Kidney epithelial cell (primary cell): ENCODE results near the gene RAB3C. TPM values are rescaled to one million over a fixed set of nuclear protein-coding genes. Genes with fewer than 3 reads are reported as not detected.

Experiments
- DNase-seq: peaks from one replicate; pipeline ENCODE4 v3.0.0-alpha.2; 2010; ENCODE audit warnings: low read depth
- H3K27me3 ChIP-seq: 2 replicates; pipeline ENCODE4 v1.6.0; 2011; ENCODE audit warnings: low read length; ENCODE audit not compliant: control insufficient read depth, insufficient read depth
- H3K36me3 ChIP-seq: 2 replicates; pipeline ENCODE4 v1.5.1; 2011; ENCODE audit warnings: low read length; ENCODE audit not compliant: control insufficient read depth, insufficient read depth
- H3K4me3 ChIP-seq: 2 replicates; pipeline ENCODE4 v1.5.1; 2011; ENCODE audit warnings: low read depth, mild to moderate bottlenecking, control low read depth, low read length
- total RNA-seq: library from RNA; depleted of rRNA; stranded (reverse); fragments of >200 nt; gene quantifications from 2 replicates; pipeline ENCODE4 v1.2.3, GENCODE V29; 2015
- TF ChIP-seq, protein P1 (sequence below): IDR thresholded peaks from 2 replicates; pipeline ENCODE4 v1.5.1; 2011; ENCODE audit warnings: mild to moderate bottlenecking, moderate library complexity, low read length, control low read depth, inconsistent platforms; ENCODE audit not compliant: insufficient read depth, poor library complexity, severe bottlenecking

RAB3C gene
- total RNA-seq, 1 donor from 2014 or later: 0.04 TPM

DNA sequence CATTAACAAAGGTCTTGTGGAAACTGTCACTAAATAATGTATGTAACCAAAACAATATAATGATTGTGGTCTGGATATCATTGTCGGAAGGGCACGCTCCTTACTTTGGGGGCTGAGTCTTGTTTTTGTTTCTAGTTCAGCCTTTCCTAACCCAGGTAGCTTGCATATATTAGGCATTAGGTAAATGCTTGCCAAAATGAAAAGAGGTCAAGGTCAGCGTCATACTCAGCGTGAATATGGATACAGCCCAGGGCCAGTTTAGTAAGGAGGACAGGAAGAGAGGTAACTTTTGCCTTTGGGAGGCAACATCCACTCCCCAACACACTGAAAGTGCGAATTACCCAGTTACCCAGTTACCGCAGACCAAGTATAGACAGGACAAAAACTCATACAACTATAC is 171.4 kb downstream of the RAB3C start:
- Histone ChIP-seq H3K36me3 (no peaks in the 10 kb centered on the region), H3K4me3 (no peak overlapping the region), H3K27me3 (peaks cover 2% of the 10 kb centered on the region)
- TF ChIP-seq, protein P1, sequence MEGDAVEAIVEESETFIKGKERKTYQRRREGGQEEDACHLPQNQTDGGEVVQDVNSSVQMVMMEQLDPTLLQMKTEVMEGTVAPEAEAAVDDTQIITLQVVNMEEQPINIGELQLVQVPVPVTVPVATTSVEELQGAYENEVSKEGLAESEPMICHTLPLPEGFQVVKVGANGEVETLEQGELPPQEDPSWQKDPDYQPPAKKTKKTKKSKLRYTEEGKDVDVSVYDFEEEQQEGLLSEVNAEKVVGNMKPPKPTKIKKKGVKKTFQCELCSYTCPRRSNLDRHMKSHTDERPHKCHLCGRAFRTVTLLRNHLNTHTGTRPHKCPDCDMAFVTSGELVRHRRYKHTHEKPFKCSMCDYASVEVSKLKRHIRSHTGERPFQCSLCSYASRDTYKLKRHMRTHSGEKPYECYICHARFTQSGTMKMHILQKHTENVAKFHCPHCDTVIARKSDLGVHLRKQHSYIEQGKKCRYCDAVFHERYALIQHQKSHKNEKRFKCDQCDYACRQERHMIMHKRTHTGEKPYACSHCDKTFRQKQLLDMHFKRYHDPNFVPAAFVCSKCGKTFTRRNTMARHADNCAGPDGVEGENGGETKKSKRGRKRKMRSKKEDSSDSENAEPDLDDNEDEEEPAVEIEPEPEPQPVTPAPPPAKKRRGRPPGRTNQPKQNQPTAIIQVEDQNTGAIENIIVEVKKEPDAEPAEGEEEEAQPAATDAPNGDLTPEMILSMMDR: no peak
- no peak for DNase-seq

DNA sequence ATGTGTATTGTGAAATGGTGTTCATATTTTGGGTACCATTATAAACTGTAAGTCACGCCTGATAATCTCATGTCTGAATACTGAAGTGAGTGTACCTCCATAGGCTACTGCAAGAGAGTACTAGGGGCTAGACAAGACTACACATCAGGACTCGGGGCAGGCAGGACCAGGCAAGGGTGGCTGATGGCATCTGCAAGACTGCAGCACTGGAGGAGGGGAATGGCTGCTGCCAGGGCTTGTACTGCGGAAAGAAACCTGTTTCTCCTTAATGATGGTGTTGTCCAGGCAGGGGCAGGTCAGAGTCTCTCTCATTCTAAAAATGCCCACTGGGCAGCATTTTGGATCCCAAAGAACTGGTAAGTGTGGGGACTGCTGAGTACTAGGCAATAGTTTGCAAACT is 172.5 kb downstream of the RAB3C start:
- TF ChIP-seq, protein P1: no peak
- Histone ChIP-seq H3K27me3 (peaks cover 2% of the 10 kb centered on the region), H3K4me3 (no peak overlapping the region), H3K36me3 (no peaks in the 10 kb centered on the region)
- no peak for DNase-seq

DNA sequence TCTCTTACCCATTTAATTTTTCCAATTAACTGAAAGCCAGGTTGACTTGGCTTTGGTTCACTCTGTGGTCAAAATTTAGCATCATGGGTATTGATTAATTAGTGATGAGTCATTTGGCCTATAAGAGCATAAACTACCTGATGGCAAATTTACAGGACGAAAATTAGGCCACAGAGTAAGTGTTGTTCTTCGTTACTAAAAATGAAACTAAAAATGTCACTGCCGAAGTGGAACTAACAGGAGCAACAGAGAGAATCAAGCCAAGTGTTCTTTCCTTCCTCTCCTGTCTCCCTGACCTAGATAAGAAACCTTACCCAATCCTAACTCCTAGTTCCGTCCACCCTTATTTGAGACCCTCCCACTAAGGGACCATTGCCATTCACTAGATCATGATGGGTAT is 176.9 kb downstream of the RAB3C start:
- no peak for DNase-seq
- H3K4me3 ChIP-seq: no peak overlapping the region
- H3K36me3 ChIP-seq: no peaks in the 10 kb centered on the region

DNA sequence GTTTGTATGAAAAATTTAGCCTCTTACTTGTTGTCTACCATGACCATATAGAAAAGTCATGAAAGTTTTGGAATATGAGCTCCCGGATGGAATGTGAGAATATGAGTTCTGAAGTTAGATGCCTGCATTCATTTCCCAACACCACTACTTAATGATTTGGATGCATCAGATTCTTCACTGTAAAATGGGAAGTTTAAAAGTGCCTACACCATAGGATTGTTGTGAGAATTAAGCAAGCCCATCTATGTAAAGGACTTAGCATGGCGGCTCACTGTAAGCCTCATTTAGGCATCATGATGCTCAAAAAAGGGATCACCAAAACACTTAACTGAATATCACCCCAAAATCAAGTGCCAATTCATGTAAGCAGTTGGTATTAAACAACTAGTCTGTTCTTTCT is 177.3 kb downstream of the RAB3C start:
- TF ChIP-seq, protein P1: no peak
- no peaks in the 10 kb centered on the region for H3K27me3 ChIP-seq
- H3K4me3 ChIP-seq: no peak overlapping the region
- no peaks in the 10 kb centered on the region for H3K36me3 ChIP-seq
- no peak for DNase-seq

More for the DNA sequence above, 176.9 kb downstream of the RAB3C start:
- H3K27me3 ChIP-seq: no peaks in the 10 kb centered on the region
- TF ChIP-seq, protein P1: no peak

DNA sequence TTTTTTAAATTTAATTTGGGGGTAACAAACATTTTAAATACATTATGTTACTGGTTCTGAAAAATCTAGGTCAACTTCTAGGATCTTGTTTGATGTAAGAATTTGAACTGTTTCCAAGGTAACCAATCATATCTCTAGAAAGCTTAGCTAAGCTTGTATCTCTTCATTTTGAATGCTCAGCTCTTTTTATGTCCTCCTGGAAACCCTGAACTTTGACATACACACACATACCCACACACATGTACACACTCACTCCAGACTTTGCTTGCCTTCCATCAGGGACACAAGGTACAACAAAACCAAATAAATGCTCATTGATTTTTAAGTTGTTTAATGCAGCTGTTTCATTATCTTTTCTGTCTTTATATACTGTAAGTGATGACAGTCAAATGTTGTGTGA is 178.5 kb downstream of the RAB3C start:
- TF ChIP-seq, protein P1: no peak
- Histone ChIP-seq H3K36me3 (no peaks in the 10 kb centered on the region), H3K4me3 (no peak overlapping the region), H3K27me3 (no peaks in the 10 kb centered on the region)
- no peak for DNase-seq

DNA sequence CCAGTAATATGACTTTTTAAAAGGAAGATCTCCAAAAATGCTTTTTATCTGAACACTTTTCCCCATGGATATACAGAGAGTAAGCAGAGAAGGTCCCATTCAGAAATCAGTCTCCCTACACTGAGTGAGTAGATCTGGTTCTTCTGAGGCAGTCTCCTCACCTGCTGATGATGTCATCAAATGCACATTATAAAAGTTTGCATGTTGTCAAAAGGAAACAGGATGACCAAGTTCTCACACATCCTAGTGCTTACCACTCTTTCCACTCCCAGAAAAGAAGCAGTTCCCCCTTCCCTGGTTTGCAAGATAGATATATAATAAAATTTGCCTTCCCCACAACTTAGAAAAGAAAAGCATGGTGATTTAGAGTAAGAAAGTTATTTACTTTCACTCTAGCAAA is 180.5 kb downstream of the RAB3C start:
- TF ChIP-seq, protein P1: no peak
- no peaks in the 10 kb centered on the region for H3K36me3 ChIP-seq
- no peaks in the 10 kb centered on the region for H3K27me3 ChIP-seq
- no peak overlapping the region for H3K4me3 ChIP-seq
- DNase-seq: no peak
